NCI-H146 treated with DMSO at 0.1 percent for 48 hours (cell line): ENCODE data around the gene PNPLA7.
A peak's percentile ranks its signal among the peaks of the same experiment; 100 is the strongest.
"Not testable (repeated sequence)": the region's sequence is repeated elsewhere in the genome, so short reads cannot be mapped to it uniquely, and the experiment has no call there.

Source experiments
- DNase-seq: peaks from one replicate; lab custom pipeline; 2025; ENCODE audit not compliant: unreplicated experiment; lab: John Stamatoyannopoulos, UW

The PNPLA7 gene

DNA sequence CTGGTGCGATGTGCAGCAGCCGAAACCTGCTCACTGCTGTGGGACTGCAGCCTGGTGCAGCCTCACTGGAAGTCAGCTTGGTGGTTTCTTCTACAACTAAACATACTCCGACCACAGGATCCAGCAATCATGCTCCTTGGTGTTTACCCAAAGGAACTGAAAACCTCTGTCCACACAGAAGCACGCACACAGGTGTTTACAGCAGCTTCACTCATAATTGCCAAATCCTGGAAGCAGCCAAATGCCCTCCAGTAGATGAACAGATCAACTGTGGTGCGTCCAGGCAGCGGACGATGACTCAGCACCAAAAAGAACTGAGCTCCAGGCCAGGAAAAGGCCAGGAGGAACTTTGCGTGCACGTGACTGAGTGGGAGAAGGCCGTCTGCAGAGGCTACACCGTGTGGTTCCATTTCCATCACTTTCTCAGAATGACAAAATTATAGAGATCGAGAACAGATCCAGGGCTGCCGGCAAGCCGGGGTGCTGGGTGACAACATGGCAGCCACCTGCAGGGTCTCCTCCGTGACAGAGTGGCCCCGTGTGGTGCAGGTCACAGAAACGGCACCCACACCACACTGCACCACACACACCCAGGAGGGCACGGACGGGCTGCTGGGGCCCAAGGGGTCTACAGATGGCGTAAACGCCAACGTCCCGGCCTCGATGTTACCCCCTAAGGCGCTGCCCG lies 68.0 kb downstream of the PNPLA7 start:
- no peak for DNase-seq

DNA sequence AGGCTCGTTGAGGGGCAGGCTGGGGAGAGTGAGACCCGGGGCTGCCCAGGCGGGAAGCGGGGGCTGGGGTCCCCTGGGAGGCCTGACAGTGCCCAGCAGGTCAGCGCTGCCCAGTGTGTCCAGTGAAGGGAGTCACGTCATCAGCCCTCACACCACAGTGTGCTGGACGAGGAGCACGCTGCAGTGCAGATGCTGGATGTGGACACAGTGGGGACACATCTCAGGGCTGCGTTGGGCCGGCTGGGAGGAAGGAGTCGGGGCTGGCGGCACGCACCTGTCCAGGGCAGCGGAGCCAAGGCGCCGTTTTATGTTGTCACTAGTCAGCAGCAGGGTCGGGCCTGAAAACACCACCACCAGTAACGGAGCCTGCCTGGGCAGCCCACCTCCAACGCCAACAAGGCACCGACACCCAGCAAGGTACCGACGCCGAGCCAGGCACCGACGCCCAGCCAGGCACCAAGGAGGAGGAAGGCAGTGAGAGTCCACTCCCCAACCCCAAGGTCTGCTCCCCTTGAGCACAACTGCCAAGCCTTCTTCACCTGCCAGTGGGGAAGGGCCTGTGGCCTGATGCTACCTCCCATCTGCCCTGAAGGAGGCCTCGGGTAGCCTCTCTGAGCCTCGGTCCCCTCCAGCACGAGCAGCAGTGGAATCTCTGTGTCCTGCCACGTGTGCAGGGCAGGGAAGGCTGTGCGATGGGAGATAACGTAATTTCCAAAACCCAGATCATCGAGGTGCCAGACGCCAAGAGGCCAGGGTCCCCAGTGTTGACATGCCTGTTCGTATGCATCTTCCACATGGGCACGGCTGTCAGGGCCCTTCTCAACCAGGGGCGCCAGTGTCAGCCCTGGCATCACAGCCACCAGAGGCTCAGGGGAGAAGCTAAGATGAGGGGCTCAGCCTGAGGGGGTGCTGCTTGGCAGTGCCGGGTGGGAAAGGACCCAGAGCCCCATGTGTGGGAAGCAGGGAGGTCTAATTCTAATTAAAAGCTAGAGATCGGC lies 69.2 kb downstream of the PNPLA7 start:
- no peak for DNase-seq

DNA sequence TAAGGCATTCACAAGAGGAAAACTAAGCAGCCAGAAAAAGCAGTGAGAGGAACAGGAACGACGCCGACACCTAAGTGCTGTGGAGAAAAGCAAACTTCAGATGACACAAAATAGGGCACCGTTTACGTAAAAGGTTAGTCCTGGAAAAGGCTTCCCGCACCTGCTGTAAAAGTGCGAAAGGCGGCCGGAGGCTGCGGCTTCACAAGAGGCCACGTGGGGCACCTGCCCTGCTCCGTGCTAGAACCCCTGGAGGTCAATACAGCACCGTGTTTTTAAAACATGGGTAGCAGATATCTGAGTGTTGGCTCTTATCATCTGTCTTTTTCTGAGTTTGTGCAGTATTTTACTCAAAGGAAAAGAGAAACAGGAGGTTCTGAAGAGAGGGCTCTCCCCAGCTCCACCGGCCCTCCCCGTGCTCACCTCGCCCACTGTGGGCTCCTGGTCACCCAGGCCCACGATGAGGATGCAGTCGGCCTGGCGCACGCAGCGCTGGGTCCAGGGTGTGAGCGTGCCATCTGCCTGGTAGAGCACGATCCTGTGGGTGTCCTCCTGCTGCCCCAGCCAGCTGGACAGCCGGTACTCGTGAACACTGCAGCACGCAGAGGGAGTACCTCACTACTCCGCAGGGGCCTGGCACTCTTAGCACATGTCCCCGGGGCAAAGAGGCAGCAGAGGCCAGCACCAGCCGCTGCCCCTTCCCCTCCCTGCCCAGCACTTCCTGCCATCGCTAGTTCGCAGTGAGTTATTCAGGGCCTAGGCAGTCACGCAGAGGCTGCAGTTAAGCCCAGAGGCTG lies 70.1 kb downstream of the PNPLA7 start:
- DNase-seq = no peak

DNA sequence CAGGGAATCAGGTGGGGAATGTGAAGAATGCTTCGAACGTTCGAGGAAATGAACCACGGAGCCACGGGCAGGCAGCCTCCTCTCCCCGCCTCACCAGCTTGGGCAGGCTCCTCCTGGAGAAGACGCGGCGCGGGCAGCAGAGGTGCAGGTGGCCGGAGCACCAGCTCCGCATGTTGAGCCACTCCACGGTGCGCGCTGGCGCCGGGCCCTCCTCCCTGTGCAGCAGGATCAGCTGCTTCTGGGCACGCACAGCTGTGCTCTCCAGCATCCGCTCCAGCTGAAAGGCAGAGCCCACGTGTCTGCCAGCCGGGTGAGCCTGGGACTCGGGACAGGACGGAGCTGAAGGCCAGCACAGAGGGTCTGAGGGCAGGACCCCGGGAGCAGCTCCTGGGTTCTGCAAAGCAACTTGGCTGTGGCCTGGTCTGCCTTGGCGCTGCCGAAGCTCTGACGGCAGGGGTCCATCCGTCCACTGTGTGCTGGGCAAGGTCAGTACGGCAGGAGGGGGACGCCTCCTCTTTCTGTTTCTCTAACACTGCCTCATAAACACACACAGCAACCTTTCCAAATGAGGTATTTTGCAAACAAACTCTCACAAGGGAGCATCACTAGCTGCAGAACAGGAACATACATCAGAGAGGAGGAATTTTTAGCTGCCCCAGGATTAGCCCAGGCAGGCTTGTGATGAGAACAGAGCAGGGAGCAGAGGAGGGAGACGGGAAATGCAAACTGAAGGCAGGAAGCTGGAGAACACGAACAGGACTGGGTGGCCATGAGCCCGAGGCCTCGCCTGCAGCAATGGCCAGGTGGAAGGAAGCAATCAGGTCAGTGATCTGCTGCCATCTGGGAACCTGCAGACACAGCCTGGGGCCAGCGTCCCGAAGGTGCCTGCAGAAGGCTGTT lies 71.0 kb downstream of the PNPLA7 start:
- peak; percentile 16 for DNase-seq

DNA sequence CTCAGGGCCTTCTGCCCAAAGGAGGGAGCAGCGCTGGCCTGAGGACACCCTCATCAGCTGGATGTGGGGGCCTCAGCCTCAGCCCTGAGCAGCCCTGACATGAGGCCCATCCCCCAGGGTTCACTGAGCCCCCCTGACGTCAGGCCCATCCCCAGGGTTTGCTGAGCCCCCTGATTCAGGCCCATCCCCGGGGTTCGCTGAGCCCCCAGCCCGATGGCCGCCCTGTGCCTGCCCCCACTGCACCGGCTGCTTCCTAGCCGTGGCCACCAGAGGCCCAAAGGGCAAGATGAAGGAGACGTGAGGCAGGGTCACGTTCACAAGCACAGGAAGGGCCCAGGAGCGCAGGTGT lies 71.6 kb downstream of the PNPLA7 start:
- no peak for DNase-seq

DNA sequence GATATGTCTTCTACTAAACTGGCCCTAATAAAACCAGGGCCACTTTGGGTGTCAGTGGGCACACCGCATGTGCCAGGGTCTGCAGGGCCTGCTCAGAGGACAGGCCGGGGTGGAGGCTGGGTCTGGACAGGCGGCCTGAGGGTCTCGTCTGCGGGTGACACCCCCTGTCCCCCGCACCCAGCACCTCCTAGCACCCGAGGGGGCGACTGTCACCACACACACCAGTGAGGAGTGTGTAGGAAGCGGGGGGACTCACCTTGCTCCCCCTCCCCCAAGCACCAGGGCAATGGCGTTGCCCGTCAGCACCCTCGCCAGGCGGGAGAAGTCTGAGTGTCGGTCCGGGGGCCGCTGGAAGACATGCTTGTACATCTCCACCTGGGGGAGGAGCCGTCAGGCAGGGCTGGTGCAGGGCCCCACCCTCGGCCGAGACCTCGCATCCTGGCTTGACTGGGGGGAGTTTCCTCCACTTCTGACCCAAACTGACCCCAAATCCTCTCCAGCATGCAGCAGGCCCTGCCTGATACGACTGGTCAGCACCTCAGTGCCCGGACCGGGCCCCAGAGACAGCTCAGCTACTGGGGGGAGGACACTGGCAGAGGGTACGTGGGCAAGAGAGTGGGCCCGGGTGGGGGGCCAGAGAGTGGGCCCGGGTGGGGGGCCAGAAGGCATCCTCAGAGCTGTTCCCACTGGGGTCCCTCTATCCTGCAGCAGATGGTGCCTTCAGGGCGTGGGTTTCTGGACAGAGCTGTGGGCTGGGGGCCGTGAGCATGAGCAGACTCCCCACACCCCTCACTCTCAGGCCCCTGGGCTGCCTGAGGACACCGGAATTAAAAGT lies 72.2 kb downstream of the PNPLA7 start:
- DNase-seq = no peak

DNA sequence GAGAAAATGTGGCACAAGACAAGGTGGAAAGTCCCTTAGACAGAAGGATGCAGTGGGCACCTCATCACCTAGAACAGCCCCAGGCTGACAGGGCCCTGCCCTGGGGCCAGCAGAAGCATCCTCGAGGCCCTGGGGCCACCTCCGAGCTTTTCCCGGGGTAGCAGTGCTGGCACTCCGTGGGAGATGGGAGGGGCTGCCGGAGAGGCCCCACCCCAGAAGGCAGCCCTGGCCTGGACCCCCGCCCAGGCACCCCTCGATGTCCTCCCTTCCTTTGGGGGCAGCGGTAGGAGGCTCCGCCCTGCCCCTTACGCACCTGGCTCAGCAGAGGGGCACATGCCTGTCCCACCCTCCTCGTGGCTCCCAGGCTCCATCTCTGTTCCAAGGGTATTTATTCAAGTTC lies 73.3 kb downstream of the PNPLA7 start:
- DNase-seq = no peak

DNA sequence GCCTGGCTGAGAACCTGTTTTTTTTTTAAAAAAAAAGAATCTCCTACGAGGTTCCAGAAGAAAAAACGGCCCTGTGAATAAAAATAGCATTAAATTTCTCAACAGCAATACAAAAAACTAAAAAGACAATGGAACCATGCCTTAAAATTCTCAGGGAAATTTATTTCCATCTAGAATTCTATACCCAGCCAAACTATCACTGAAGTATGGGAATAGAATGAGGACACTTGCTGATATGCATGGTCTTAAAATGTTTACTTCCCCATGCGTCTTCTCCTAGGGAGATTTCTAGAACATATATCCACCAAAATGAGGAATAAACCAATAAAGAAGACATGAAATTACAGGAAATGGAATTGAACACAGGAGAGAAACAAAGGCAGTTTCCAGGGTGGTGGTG lies 74.5 kb downstream of the PNPLA7 start:
- no peak for DNase-seq

DNA sequence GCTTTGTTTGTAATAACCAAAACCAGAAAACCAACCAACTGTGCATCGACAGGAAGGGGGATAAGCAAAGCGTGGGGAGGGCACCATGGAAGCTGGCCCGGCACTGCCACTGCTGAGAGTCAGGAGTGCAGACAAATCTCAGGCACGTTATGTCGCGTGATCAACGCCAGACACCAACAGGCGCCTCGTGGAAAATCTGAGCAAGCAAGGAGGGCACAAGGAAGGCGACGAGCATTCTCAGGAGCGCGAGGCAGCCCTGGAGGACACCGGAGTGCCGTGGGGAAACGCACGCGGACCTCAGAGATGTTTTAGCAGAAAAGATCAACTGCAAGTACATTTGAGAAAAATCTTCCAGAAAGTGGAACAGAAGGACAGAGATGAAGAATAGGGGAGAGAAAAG lies 75.9 kb downstream of the PNPLA7 start:
- DNase-seq = no peak

DNA sequence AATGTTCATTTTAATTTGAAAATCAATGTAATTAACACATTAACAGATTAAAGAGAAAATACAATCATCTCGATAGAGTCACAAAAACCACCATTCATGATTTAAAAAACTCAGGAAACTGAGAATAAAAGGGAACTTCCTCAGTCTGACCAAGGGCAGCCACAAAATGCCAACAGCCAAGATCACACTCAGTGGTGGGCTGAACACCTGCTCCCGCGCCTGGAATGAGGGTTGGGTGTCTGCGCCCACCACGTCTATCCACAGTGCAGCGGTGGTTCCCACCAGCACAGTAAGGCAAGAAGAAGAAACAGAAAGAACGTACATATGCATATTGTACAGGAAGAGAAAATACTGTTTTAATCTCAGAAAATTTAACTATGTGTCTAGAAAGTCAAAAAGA lies 79.4 kb downstream of the PNPLA7 start:
- DNase-seq = no peak

DNA sequence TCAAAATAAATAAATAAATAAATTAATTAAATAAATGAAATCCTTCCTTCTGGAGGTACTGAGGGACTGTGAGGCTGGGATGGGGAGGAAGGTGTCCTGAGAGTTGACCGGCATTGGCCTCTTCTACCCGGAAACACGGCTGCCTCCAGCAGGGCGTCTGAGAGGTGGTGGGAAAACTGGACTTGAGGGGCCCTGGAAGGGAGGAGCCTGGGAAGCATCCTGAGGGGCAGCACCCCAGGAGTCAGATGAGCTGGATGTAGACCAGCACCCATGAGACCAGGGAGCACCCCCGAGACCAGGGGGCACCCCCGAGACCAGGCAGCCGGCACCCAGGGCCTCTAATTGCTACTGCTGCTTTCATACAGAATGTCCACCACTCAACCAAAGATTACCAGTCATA lies 82.3 kb downstream of the PNPLA7 start:
- DNase-seq = no peak

DNA sequence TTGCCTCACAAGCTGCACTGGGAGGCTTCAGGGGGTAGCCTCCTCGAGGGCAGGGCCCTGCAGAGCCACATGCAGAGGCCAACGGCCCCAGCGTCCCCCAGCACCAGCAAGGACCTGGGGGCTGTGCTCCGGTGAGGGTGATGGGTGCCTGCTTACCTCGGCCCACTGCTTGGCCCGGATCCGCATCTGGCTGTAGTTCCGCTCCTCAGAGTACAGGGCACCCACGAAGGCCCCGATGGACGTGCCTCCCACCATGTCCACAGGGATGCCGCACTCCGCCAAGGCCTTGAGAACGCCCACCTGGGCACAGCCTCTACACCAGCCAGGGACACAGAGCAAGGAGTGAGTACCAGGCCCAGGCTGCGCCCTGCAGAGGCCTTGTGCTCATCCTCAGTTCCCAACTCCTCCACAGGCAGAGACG lies 83.0 kb downstream of the PNPLA7 start:
- no peak for DNase-seq

DNA sequence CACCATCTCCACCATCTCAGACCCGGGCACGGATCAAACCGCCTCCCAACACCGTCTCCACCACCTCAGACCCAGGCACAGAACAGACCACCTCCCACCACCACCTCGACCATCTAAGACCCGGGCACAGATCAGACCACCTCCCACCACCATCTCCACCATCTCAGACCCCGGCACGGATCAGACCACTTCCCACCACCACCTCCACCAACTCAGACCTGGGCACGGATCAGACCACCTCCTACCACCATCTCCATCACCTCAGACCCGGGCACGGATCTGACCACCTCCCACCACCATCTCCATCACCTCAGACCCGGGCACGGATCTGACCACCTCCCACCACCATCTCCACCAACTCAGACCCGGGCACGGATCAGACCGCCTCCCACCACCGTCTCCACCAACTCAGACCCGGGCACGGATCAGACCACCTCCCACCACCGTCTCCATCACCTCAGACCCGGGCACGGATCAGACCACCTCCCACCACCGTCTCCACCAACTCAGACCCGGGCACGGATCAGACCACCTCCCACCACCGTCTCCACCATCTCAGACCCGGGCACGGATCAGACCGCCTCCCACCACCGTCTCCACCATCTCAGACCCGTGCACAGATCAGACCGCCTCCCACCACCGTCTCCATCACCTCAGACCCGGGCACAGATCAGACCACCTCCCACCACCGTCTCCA lies 83.7 kb downstream of the PNPLA7 start:
- DNase-seq = not testable (repeated sequence)

DNA sequence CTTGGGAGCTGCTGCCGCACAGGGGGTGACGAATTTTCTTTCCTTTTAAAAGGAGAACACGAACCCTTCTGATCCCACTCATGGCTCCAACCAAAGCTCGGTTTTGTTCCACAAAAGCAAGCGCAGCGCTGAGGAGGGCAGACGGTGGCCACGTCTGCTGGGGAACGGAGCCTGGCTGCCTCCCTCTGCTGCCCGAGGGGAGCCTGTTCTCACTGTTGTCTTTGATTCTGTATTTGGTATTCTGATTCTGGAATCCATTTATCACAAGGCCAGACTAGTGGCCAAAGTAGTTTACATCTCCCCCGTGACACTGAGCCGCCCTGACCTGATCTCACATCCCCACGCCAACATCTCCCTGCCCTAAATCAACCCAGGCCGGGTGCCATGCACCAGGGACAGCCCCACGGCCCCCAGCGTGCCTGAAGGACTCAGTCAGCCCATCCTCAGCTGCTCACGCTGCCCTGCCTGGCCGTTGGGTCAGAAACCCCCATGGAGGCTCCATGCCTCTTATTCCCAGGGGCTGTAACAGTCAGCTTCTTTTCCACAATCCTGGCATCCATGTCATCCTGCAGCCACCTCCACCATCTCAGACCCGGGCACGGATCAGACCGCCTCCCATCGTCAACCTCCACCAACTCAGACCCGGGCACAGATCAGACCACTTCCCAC lies 84.3 kb downstream of the PNPLA7 start:
- no peak for DNase-seq

DNA sequence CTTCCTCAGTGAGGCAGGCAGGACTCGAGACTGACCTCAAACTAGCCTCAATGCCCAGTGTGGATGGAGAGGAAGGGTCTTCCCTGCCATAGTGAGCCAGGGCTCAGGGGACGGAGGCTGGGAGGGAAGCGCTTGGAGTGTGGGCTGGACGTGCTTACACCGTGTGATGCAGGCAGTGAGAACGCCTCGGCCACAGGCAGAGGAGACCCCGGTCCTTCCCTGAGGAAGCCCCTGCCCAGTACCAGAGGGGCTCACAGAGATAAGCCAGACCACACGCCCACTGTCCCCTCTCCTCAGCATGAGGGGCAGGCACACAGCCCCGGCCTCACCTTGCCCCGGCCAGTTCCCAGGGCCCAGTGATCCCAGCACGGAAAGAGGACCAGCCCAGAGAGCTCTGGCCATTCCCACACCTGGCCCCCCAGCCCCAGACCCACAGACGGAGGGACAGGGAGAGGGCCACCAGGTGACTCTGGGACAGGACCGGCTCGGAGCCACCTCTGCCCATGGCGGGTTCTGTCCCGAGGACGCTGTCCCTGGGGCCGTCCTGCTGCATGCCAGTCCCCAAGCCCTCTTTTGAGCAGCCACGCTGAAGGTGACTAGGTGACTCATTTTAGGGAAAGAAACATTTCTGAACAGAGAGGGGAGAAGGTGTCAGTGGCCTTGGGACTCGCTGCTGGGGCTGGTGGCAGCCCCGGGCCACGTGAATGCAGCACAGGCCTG lies 85.0 kb downstream of the PNPLA7 start:
- no peak for DNase-seq

DNA sequence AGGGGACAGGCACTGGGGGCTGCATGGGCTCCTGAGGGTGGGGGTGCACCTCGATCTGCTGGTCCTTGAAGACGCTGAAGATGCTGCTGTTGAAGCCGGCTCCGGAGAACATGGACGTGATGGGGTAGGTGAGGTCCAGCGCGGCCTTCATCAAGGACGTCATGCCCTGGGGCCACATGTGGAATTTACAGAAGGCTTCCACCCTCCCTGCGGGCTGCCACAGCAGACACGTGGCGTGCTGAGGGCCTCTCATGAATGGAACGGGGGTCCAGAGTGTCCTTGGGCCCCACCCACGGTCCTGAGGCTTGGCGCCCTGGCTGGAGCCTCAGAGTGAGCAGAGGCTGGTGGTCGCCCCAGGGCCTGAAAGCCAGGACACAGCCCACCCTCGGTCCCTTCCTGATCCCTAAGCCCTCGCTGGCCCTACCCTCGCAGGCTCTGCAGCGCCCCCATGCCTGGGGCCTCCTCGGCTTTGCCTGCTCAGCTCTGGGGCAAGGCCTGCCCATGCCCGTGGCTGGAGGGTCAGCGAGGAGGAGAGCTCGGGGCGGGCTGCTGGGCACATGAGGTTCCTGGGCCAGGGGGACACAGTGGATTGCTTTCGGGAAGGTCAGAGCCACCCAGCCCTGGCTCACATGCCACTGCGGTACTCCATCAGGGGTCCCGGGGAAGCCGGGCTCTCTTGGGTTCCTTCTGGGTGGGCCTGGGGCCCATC lies 85.8 kb downstream of the PNPLA7 start:
- no peak for DNase-seq

DNA sequence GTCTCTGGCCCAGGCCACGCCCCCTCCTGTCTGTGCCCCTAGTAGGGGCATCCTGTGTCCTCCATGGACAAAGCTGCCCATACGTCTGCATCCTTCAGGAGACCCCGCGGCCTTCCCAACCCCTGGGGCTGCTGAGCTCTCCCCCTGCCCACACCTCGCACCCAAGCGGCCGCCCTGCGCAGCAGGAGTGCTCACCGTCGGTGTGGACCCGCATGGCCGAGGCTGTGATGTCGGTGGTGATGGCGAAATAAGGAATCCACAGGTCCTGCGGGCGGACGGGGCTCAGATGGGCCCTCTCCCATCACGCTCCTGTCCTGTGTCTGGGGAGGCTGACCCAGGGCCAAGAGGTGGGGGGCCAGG lies 86.3 kb downstream of the PNPLA7 start:
- DNase-seq = no peak
